ENCODE results near the gene TNFRSF18. TPM values are rescaled to one million over a fixed set of nuclear protein-coding genes. Genes with fewer than 3 reads are reported as not detected.

Gene TNFRSF18
- total and polyA plus RNA-seq, 4 donors = 1.0 to 1.3 (median 1.1) TPM; not detected in 1

- Histone ChIP-seq H3K36me3 (ENCODE audit: control insufficient read depth in 1 of 2, insufficient read depth in 2 of 2, low read length in 1 of 2) (no peaks in the 10 kb centered on the region), H3K4me1 (ENCODE audit: control insufficient read depth in 1 of 2, insufficient read depth in 2 of 2, low read length in 2 of 2) (no peaks in the 10 kb centered on the region), H3K4me3 (ENCODE audit: low read length in 2 of 2) (no peak overlapping the region), H3K27ac (ENCODE audit: low read depth in 1 of 2, low read length in 2 of 2) (no peak overlapping the region), H3K27me3 (ENCODE audit: control insufficient read depth in 1 of 2, insufficient read depth in 2 of 2, low read length in 1 of 2) (no peaks in the 10 kb centered on the region), H3K9me3 (ENCODE audit: control insufficient read depth, low read length) (no peaks in the 10 kb centered on the region)
- no peak for ATAC-seq (ENCODE audit: low FRiP score)
- intact Hi-C loops (cut with DNase I) = no loop called here
- 55 to 64% methylated on average over 25 of the region's 25 CpGs for WGBS, 2 donors
- no peak for DNase-seq
Observed at GRCh38 chr1:1247341-1247913, 41.0 kb upstream of the TNFRSF18 start.

DNA sequence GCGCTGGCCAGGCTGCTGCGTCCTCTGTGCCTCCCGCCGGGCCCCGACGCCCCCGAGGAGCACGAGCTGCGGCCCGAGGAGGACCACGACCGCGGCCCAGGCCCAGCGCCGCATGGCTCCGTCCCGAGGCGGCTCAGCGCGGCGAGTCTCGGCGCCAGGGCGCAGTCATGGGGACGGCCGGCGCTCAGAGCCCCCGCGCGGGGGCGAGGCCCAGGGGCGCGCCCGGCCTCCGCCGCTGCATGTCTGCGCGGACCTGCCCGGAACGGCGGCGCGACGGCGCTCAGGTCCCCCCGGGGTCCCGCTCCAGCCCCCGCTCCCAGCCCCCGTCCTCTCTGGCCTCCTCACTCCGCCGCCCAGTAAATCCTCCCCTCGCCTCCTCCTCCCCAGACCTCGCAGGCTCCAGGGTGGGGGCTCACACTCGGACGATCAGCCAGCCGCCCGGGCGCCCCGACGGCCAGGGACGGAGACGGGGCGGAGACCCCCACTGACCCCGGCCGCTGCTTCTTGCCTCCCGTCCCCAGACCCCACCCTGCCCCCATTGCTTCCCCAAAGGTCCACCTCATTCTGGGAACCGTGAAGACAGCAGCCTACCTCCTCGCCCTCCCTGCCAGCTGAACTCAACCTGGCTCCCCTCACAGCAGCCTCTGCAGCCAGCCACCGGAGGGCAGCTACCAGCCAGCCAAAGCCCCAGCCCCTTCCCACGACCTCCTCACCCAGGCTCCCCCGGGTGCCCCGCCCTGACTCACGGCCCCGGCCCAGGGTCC, 40.4 kb upstream of the TNFRSF18 start, which contains the start of gene C1QTNF12:
Gene C1QTNF12 (minus strand): TSS at position 146 of the 764 bp plus-strand sequence. CDS start 32 bp downstream, at position 114.
- intact Hi-C loops (cut with DNase I) = no loop called here
- Histone ChIP-seq H3K9me3 (ENCODE audit: control insufficient read depth, low read length) (no peaks in the 10 kb centered on the region), H3K4me3 (ENCODE audit: low read length in 2 of 2) (no peak within 1 kb of the TSS), H3K36me3 (ENCODE audit: control insufficient read depth in 1 of 2, insufficient read depth in 2 of 2, low read length in 1 of 2) (no peaks in the 10 kb centered on the region), H3K27ac (ENCODE audit: low read depth in 1 of 2, low read length in 2 of 2) (no peak within 1 kb of the TSS), H3K27me3 (ENCODE audit: control insufficient read depth in 1 of 2, insufficient read depth in 2 of 2, low read length in 1 of 2) (no peaks in the 10 kb centered on the region), H3K4me1 (ENCODE audit: control insufficient read depth in 1 of 2, insufficient read depth in 2 of 2, low read length in 2 of 2) (no peaks in the 10 kb centered on the region)
- DNase-seq (no peak), ATAC-seq (ENCODE audit: low FRiP score) (no peak)
- WGBS, 2 donors = 2 to 6% methylated on average over 44 to 74 of the region's 74 CpGs

GRCh38 chr1:1245817-1246576, 39.6 kb upstream of the TNFRSF18 start:
- Histone ChIP-seq H3K36me3 (ENCODE audit: control insufficient read depth in 1 of 2, insufficient read depth in 2 of 2, low read length in 1 of 2) (no peaks in the 10 kb centered on the region), H3K4me1 (ENCODE audit: control insufficient read depth in 1 of 2, insufficient read depth in 2 of 2, low read length in 2 of 2) (no peaks in the 10 kb centered on the region), H3K4me3 (ENCODE audit: low read length in 2 of 2) (no peak overlapping the region), H3K9me3 (ENCODE audit: control insufficient read depth, low read length) (no peaks in the 10 kb centered on the region), H3K27ac (ENCODE audit: low read depth in 1 of 2, low read length in 2 of 2) (no peak overlapping the region), H3K27me3 (ENCODE audit: control insufficient read depth in 1 of 2, insufficient read depth in 2 of 2, low read length in 1 of 2) (no peaks in the 10 kb centered on the region)
- ATAC-seq (ENCODE audit: low FRiP score) (no peak), DNase-seq (no peak)
- WGBS, 2 donors = 30 to 43% methylated on average over 37 to 45 of the region's 45 CpGs
- intact Hi-C loops (cut with DNase I) = no loop called here

- intact Hi-C loops (cut with DNase I) = no loop called here
- Histone ChIP-seq H3K27me3 (ENCODE audit: control insufficient read depth in 1 of 2, insufficient read depth in 2 of 2, low read length in 1 of 2) (no peaks in the 10 kb centered on the region), H3K36me3 (ENCODE audit: control insufficient read depth in 1 of 2, insufficient read depth in 2 of 2, low read length in 1 of 2) (no peaks in the 10 kb centered on the region), H3K4me1 (ENCODE audit: control insufficient read depth in 1 of 2, insufficient read depth in 2 of 2, low read length in 2 of 2) (no peaks in the 10 kb centered on the region), H3K9me3 (ENCODE audit: control insufficient read depth, low read length) (no peaks in the 10 kb centered on the region), H3K4me3 (ENCODE audit: low read length in 2 of 2) (no peak overlapping the region), H3K27ac (ENCODE audit: low read depth in 1 of 2, low read length in 2 of 2) (no peak overlapping the region)
- no peak for DNase-seq
- WGBS, 2 donors = 55 to 63% methylated on average over 19 to 23 of the region's 23 CpGs
- no peak for ATAC-seq (ENCODE audit: low FRiP score)
Observed at GRCh38 chr1:1245178-1245816, 38.9 kb upstream of the TNFRSF18 start.

GRCh38 chr1:1244192-1244811, 37.9 kb upstream of the TNFRSF18 start:
- intact Hi-C loops (cut with DNase I) = no loop called here
- Histone ChIP-seq H3K27ac (ENCODE audit: low read depth in 1 of 2, low read length in 2 of 2) (no peak overlapping the region), H3K36me3 (ENCODE audit: control insufficient read depth in 1 of 2, insufficient read depth in 2 of 2, low read length in 1 of 2) (no peaks in the 10 kb centered on the region), H3K4me1 (ENCODE audit: control insufficient read depth in 1 of 2, insufficient read depth in 2 of 2, low read length in 2 of 2) (no peaks in the 10 kb centered on the region), H3K27me3 (ENCODE audit: control insufficient read depth in 1 of 2, insufficient read depth in 2 of 2, low read length in 1 of 2) (no peaks in the 10 kb centered on the region), H3K9me3 (ENCODE audit: control insufficient read depth, low read length) (no peaks in the 10 kb centered on the region), H3K4me3 (ENCODE audit: low read length in 2 of 2) (no peak overlapping the region)
- 82 to 91% methylated on average over 29 to 30 of the region's 30 CpGs for WGBS, 2 donors
- no peak for ATAC-seq (ENCODE audit: low FRiP score)
- DNase-seq = no peak

DNA sequence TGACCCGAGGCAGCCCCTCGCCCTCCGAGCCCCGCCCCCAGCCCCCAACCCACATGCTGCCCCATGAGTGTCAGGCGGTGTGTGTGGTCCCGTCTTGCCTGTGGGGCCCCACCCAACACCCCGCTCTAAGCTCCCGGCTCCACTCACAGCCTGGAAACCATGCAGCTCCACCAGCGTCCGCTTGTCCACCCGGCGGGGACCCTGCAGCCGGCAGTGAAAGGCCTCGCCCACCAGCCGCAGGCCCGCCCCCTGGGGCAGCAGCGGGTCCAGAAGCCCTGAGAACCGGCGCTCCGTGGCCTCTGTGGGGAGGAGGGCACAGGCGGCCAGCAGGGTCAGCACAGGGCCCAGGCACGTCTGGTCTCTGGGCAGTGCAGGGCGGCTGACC, 37.4 kb upstream of the TNFRSF18 start:
- intact Hi-C loops (cut with DNase I) = no loop called here
- Histone ChIP-seq H3K27ac (ENCODE audit: low read depth in 1 of 2, low read length in 2 of 2) (no peak overlapping the region), H3K36me3 (ENCODE audit: control insufficient read depth in 1 of 2, insufficient read depth in 2 of 2, low read length in 1 of 2) (no peaks in the 10 kb centered on the region), H3K4me3 (ENCODE audit: low read length in 2 of 2) (no peak overlapping the region), H3K9me3 (ENCODE audit: control insufficient read depth, low read length) (no peaks in the 10 kb centered on the region), H3K27me3 (ENCODE audit: control insufficient read depth in 1 of 2, insufficient read depth in 2 of 2, low read length in 1 of 2) (no peaks in the 10 kb centered on the region), H3K4me1 (ENCODE audit: control insufficient read depth in 1 of 2, insufficient read depth in 2 of 2, low read length in 2 of 2) (no peaks in the 10 kb centered on the region)
- DNase-seq (no peak), ATAC-seq (ENCODE audit: low FRiP score) (no peak)
- 75 to 82% methylated on average over 22 to 23 of the region's 23 CpGs for WGBS, 2 donors

GRCh38 chr1:1243266-1243660, 36.9 kb upstream of the TNFRSF18 start:
- no peaks in the 10 kb centered on the region for H3K36me3 ChIP-seq (ENCODE audit: control insufficient read depth in 1 of 2, insufficient read depth in 2 of 2, low read length in 1 of 2)
- no peak overlapping the region for H3K4me3 ChIP-seq (ENCODE audit: low read length in 2 of 2)
- no peaks in the 10 kb centered on the region for H3K4me1 ChIP-seq (ENCODE audit: control insufficient read depth in 1 of 2, insufficient read depth in 2 of 2, low read length in 2 of 2)

DNA sequence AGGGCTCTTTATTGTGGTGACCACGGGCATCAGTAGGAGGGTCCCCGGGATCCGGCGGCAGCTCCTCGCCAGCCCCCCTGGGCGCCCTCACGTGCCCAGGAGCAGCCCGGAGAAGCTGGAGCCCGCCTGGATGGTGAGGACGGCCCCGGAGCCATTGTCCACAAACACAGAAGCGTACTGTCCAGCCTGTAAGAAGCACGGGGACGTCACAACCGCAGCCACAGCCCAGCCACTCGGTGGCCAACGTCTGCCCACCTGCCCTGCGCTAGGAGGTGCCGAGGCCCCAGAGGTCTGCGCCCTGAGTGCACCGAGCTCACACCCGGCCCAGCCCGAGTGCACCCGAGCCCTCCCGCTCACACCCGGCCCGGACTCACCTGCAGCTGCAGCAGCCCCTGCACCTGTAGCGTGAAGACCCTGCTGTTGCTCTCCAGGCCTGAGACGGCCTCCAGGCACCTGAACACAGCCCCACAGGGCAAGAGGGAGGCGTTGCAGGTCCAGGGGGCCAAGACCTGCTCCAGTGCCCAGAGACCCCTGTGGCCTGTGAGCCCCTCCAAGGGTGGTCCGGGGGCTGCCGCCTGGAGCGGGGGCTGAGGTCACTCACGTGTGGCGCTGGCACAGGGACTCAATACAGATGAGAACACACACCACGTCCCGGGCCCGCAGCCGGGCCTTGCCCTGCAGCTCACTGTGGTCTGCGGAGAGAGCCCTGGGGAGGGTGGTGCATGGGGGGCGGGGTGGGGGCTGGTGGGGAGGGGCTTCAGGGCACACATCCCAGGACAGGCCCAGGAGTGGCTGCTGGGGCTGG, 36.3 kb upstream of the TNFRSF18 start:
- H3K27me3 ChIP-seq (ENCODE audit: control insufficient read depth in 1 of 2, insufficient read depth in 2 of 2, low read length in 1 of 2) = no peaks in the 10 kb centered on the region
- no peaks in the 10 kb centered on the region for H3K9me3 ChIP-seq (ENCODE audit: control insufficient read depth, low read length)
- intact Hi-C loops (cut with DNase I) = no loop called here
- H3K4me3 ChIP-seq (ENCODE audit: low read length in 2 of 2) = no peak overlapping the region
- no peak overlapping the region for H3K27ac ChIP-seq (ENCODE audit: low read depth in 1 of 2, low read length in 2 of 2)
- no peaks in the 10 kb centered on the region for H3K36me3 ChIP-seq (ENCODE audit: control insufficient read depth in 1 of 2, insufficient read depth in 2 of 2, low read length in 1 of 2)
- 90 to 92% methylated on average over 39 to 41 of the region's 41 CpGs for WGBS, 2 donors
- DNase-seq (no peak), ATAC-seq (ENCODE audit: low FRiP score) (no peak)
- no peaks in the 10 kb centered on the region for H3K4me1 ChIP-seq (ENCODE audit: control insufficient read depth in 1 of 2, insufficient read depth in 2 of 2, low read length in 2 of 2)

More at GRCh38 chr1:1243266-1243660, 36.9 kb upstream of the TNFRSF18 start:
- Histone ChIP-seq H3K27ac (ENCODE audit: low read depth in 1 of 2, low read length in 2 of 2) (no peak overlapping the region), H3K27me3 (ENCODE audit: control insufficient read depth in 1 of 2, insufficient read depth in 2 of 2, low read length in 1 of 2) (no peaks in the 10 kb centered on the region), H3K9me3 (ENCODE audit: control insufficient read depth, low read length) (no peaks in the 10 kb centered on the region)
- WGBS, 2 donors = 92 to 96% methylated on average over 17 to 23 of the region's 23 CpGs
- DNase-seq (no peak), ATAC-seq (ENCODE audit: low FRiP score) (no peak)
- intact Hi-C loops (cut with DNase I) = no loop called here
